Measurements from ENCODE around the gene ZNF212.

The ZNF212 gene

GRCh38 chr7:149281508-149282330 lies 42.3 kb downstream of the ZNF212 start:
- ChIA-PET CTCF (no interaction called here), POLR2A (interaction anchor here (1.1 kb wide), 1 partner anchor 11 kb away, joined by 3 read pairs; no protein-coding TSS in a partner anchor)
- Histone ChIP-seq H3K9me3 (ENCODE audit: control insufficient read depth, insufficient read depth, low read depth, low read length) (no peaks in the 10 kb centered on the region), H3K27ac (ENCODE audit: extremely low read depth, low read depth, low read length) (no peak overlapping the region), H3K36me3 (ENCODE audit: control insufficient read depth in 2 of 2, insufficient read depth in 1 of 2, low read length in 2 of 2) (peaks cover 5 to 37% of the 10 kb centered on the region in 2 experiments; a peak in 2 of 3 replicates), H3K4me3 (ENCODE audit: low read depth, low read length) (no peak overlapping the region), H3K4me1 (ENCODE audit: control insufficient read depth, insufficient read depth, low read length) (no peaks in the 10 kb centered on the region)
- TF ChIP-seq, protein P1, sequence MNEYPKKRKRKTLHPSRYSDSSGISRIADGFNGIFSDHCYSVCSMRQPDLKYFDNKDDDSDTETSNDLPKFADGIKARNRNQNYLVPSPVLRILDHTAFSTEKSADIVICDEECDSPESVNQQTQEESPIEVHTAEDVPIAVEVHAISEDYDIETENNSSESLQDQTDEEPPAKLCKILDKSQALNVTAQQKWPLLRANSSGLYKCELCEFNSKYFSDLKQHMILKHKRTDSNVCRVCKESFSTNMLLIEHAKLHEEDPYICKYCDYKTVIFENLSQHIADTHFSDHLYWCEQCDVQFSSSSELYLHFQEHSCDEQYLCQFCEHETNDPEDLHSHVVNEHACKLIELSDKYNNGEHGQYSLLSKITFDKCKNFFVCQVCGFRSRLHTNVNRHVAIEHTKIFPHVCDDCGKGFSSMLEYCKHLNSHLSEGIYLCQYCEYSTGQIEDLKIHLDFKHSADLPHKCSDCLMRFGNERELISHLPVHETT (tag by site-specific recombination; IDR thresholded peaks at IDR 0.05), result no peak
- TF ChIP-seq ZNF529 (tag by site-specific recombination; IDR thresholded peaks at IDR 0.05; ENCODE audit: insufficient replicate concordance), result no peak
- no peak for TF ChIP-seq HOXD13 (CRISPR knock-in tag; IDR thresholded peaks at IDR 0.05; ENCODE audit: borderline replicate concordance)
- TF ChIP-seq GLI4 (tag by site-specific recombination; IDR thresholded peaks at IDR 0.05), result no peak
- no peak for TF ChIP-seq ZNF623 (tag by site-specific recombination; IDR thresholded peaks at IDR 0.05)
- TF ChIP-seq, protein P2, sequence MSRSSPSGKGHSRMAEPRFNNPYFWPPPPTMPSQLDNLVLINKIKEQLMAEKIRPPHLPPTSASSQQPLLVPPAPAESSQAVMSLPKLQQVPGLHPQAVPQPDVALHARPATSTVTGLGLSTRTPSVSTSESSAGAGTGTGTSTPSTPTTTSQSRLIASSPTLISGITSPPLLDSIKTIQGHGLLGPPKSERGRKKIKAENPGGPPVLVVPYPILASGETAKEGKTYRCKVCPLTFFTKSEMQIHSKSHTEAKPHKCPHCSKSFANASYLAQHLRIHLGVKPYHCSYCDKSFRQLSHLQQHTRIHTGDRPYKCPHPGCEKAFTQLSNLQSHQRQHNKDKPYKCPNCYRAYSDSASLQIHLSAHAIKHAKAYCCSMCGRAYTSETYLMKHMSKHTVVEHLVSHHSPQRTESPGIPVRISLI (tag by site-specific recombination; IDR thresholded peaks at IDR 0.05), result no peak
- TF ChIP-seq, protein P3, sequence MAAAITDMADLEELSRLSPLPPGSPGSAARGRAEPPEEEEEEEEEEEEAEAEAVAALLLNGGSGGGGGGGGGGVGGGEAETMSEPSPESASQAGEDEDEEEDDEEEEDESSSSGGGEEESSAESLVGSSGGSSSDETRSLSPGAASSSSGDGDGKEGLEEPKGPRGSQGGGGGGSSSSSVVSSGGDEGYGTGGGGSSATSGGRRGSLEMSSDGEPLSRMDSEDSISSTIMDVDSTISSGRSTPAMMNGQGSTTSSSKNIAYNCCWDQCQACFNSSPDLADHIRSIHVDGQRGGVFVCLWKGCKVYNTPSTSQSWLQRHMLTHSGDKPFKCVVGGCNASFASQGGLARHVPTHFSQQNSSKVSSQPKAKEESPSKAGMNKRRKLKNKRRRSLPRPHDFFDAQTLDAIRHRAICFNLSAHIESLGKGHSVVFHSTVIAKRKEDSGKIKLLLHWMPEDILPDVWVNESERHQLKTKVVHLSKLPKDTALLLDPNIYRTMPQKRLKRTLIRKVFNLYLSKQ (tag by site-specific recombination; IDR thresholded peaks at IDR 0.05; ENCODE audit: borderline replicate concordance), result no peak
- TF ChIP-seq ZNF248 (tag by site-specific recombination; IDR thresholded peaks at IDR 0.05), result no peak
- no peak for TF ChIP-seq ZFP41 (tag by site-specific recombination; IDR thresholded peaks at IDR 0.05; ENCODE audit: borderline replicate concordance)
- no peak for TF ChIP-seq ZNF473 (tag by site-specific recombination; IDR thresholded peaks at IDR 0.05)
- TF ChIP-seq ZBTB17 (tag by site-specific recombination; IDR thresholded peaks at IDR 0.05), result no peak
- TF ChIP-seq ZNF560 (tag by site-specific recombination; IDR thresholded peaks at IDR 0.05; ENCODE audit: borderline replicate concordance), result no peak
- no peak for TF ChIP-seq ZNF76 (tag by site-specific recombination; IDR thresholded peaks at IDR 0.05; ENCODE audit: borderline replicate concordance, low read depth)
- TF ChIP-seq ZNF292 (tag by site-specific recombination; IDR thresholded peaks at IDR 0.05; ENCODE audit: borderline replicate concordance, low read depth), result no peak
- TF ChIP-seq SP7 (tag by site-specific recombination; IDR thresholded peaks at IDR 0.05), result no peak
- no peak for TF ChIP-seq ZNF433 (tag by site-specific recombination; IDR thresholded peaks at IDR 0.05; ENCODE audit: low read depth)
- TF ChIP-seq ZFP37 (tag by site-specific recombination; IDR thresholded peaks at IDR 0.05), result no peak
- no peak for TF ChIP-seq SCRT1 (tag by site-specific recombination; IDR thresholded peaks at IDR 0.05; ENCODE audit: borderline replicate concordance)

DNA sequence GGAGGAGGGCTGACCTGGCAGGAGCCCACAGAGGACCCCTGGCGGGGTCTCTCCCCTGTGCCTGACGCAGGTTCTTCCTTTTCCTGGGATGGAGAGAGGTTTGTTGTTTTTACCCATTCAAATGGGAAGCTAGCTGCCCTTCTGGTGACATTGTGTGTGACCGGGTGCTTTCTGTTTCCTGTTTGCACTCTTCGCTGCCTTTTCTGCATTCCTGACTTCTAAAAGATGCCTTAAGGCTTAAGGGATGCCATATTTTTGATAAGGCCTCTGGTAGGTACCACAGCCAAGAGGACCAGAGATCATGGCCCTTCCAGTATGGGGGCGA lies 42.8 kb downstream of the ZNF212 start:
- ChIA-PET POLR2A (no interaction called here), CTCF (no interaction called here)
- no peak for TF ChIP-seq KLF10 (tag by site-specific recombination; IDR thresholded peaks at IDR 0.05)
- no peak for TF ChIP-seq ZNF768 (tag by site-specific recombination; IDR thresholded peaks at IDR 0.05)
- Histone ChIP-seq H3K4me1 (ENCODE audit: control insufficient read depth, insufficient read depth, low read length) (no peaks in the 10 kb centered on the region), H3K9me3 (ENCODE audit: control insufficient read depth, insufficient read depth, low read depth, low read length) (no peaks in the 10 kb centered on the region), H3K4me3 (ENCODE audit: low read depth, low read length) (no peak overlapping the region), H3K36me3 (ENCODE audit: control insufficient read depth in 2 of 2, insufficient read depth in 1 of 2, low read length in 2 of 2) (peaks cover 3 to 35% of the 10 kb centered on the region in 2 experiments; a peak in 1 of 3 replicates), H3K27ac (ENCODE audit: extremely low read depth, low read depth, low read length) (no peak overlapping the region)

All from HEK293 (cell line).